Thymus (tissue), 11 donors: Measurements from ENCODE around the gene RERE. TPM values are rescaled to one million over a fixed set of nuclear protein-coding genes. Genes with fewer than 3 reads are reported as not detected.
A peak's percentile ranks its signal among the peaks of the same experiment; 100 is the strongest.

ENCODE experiments used
- DNase-seq, 9 donors: peaks; one replicate each; pipeline ENCODE4 v3.0.0-alpha.2; 2013; ENCODE audit warnings: low spot score in 9 of 9, low read depth in 6 of 9, missing footprints in 1 of 9
- H3K27ac ChIP-seq, 2 donors: one replicate each; pipeline ENCODE4 v1.5.1; 2013; ENCODE audit warnings: control low read depth in 1 of 2, low read depth in 1 of 2, low read length in 1 of 2, mild to moderate bottlenecking in 1 of 2, moderate library complexity in 1 of 2
- H3K27me3 ChIP-seq, 2 donors: one replicate each; pipeline ENCODE4 v1.5.1; 2013; ENCODE audit warnings: low read length in 1 of 2; ENCODE audit not compliant: control insufficient read depth in 2 of 2, insufficient read depth in 1 of 2
- H3K36me3 ChIP-seq, 2 donors: one replicate each; pipeline ENCODE4 v1.5.1; 2013; ENCODE audit warnings: low read length in 1 of 2, mild to moderate bottlenecking in 1 of 2, moderate library complexity in 1 of 2; ENCODE audit not compliant: control insufficient read depth in 2 of 2, insufficient read depth in 2 of 2
- H3K4me1 ChIP-seq, 2 donors: one replicate each; pipeline ENCODE4 v1.5.1; 2013; ENCODE audit warnings: low read length in 2 of 2; ENCODE audit not compliant: control insufficient read depth in 2 of 2, insufficient read depth in 2 of 2
- H3K4me3 ChIP-seq, 2 donors: one replicate each; pipeline ENCODE4 v1.5.1; 2013; ENCODE audit warnings: low read length in 2 of 2, control low read depth in 1 of 2, mild to moderate bottlenecking in 1 of 2
- H3K9me3 ChIP-seq, 2 donors: one replicate each; pipeline ENCODE4 v1.5.1; 2013; ENCODE audit warnings: low read length in 1 of 2, mild to moderate bottlenecking in 1 of 2; ENCODE audit not compliant: control insufficient read depth in 2 of 2, insufficient read depth in 1 of 2
- WGBS: extraction: QIAGEN DNeasy Blood & Tissue Kit; methylation state at CpG from one replicate; pipeline ENCODE4 v1.1.7; 2013; 5-methylcytosine and 5-hydroxymethylcytosine counted together
- polyA plus RNA-seq: library from polyadenylated mRNA; stranded (reverse); fragments of 200-250 nt; gene quantifications from one replicate; pipeline ENCODE4 v1.2.3, GENCODE V29; 2013
- total RNA-seq: library from RNA; stranded (reverse); fragments of 120-200 nt; gene quantifications from one replicate; pipeline ENCODE4 v1.2.4, GENCODE V29; 2013
- donor health status: healthy.

The RERE gene
- total and polyA plus RNA-seq, 2 donors: 22.9 to 37.7 TPM

- Histone ChIP-seq H3K36me3 (peaks cover 2 to 24% of the 10 kb centered on the region in 2 donors), H3K27me3 (no peaks in the 10 kb centered on the region), H3K27ac (peak overlapping the region; percentile 74 to 93), H3K9me3 (no peaks in the 10 kb centered on the region), H3K4me1 (peaks cover 24 to 52% of the 10 kb centered on the region in 2 donors), H3K4me3 (peak overlapping the region; percentile 77 to 90)
- peak in 1 of 9 donors; percentile 67 for DNase-seq
- WGBS: 3% methylated on average over 19 of the region's 19 CpGs
Measured at GRCh38 chr1:8422510-8423268, 394.8 kb downstream of the RERE start.

- peaks cover 6 to 29% of the 10 kb centered on the region in 2 donors for H3K36me3 ChIP-seq
- H3K4me3 ChIP-seq: peak overlapping the region; percentile 77 to 90
- H3K4me1 ChIP-seq: peaks cover 16 to 42% of the 10 kb centered on the region in 2 donors
- no peaks in the 10 kb centered on the region for H3K9me3 ChIP-seq
- WGBS: 72% methylated on average over 6 of the region's 6 CpGs
- H3K27me3 ChIP-seq: no peaks in the 10 kb centered on the region
- DNase-seq: no peak
- no peak overlapping the region for H3K27ac ChIP-seq
Measured at GRCh38 chr1:8421721-8422120, 395.7 kb downstream of the RERE start.

GRCh38 chr1:8420318-8420717 lies 397.1 kb downstream of the RERE start:
- Histone ChIP-seq H3K36me3 (peaks cover 6 to 38% of the 10 kb centered on the region in 2 donors), H3K27me3 (no peaks in the 10 kb centered on the region), H3K4me1 (peaks cover 12 to 34% of the 10 kb centered on the region in 2 donors), H3K9me3 (no peaks in the 10 kb centered on the region), H3K27ac (no peak overlapping the region), H3K4me3 (no peak overlapping the region)
- DNase-seq: no peak

- 93% methylated on average over 3 of the region's 3 CpGs for WGBS
Measured at GRCh38 chr1:8419861-8420260, 397.6 kb downstream of the RERE start.

GRCh38 chr1:8419172-8419571 lies 398.3 kb downstream of the RERE start:
- H3K36me3 ChIP-seq: peaks cover 6 to 39% of the 10 kb centered on the region in 2 donors
- H3K9me3 ChIP-seq: no peaks in the 10 kb centered on the region
- H3K27ac ChIP-seq: no peak overlapping the region
- peaks cover 5 to 22% of the 10 kb centered on the region in 2 donors for H3K4me1 ChIP-seq
- no peaks in the 10 kb centered on the region for H3K27me3 ChIP-seq
- no peak overlapping the region for H3K4me3 ChIP-seq
- 91% methylated on average over 6 of the region's 6 CpGs for WGBS
- DNase-seq: no peak

More at GRCh38 chr1:8419861-8420260, 397.6 kb downstream of the RERE start:
- Histone ChIP-seq H3K27me3 (no peaks in the 10 kb centered on the region), H3K4me1 (peaks cover 8 to 29% of the 10 kb centered on the region in 2 donors), H3K27ac (no peak overlapping the region), H3K9me3 (no peaks in the 10 kb centered on the region), H3K36me3 (peaks cover 6 to 39% of the 10 kb centered on the region in 2 donors), H3K4me3 (no peak overlapping the region)
- no peak for DNase-seq

- whole genome bisulfite sequencing: 97% methylated on average over 4 of the region's 4 CpGs
- H3K9me3 ChIP-seq: no peaks in the 10 kb centered on the region
- H3K27ac ChIP-seq: no peak overlapping the region
- H3K36me3 ChIP-seq: peaks cover 8 to 42% of the 10 kb centered on the region in 2 donors
- peaks cover 3 to 19% of the 10 kb centered on the region in 2 donors for H3K4me1 ChIP-seq
- H3K27me3 ChIP-seq: no peaks in the 10 kb centered on the region
- no peak for DNase-seq
- no peak overlapping the region for H3K4me3 ChIP-seq
Measured at GRCh38 chr1:8418301-8418700, 399.1 kb downstream of the RERE start.

- Histone ChIP-seq H3K27me3 (no peaks in the 10 kb centered on the region), H3K27ac (peak overlapping the region in 1 of 2 donors; percentile 3), H3K36me3 (peaks cover 9 to 45% of the 10 kb centered on the region in 2 donors), H3K4me3 (no peak overlapping the region), H3K4me1 (peaks cover 3 to 13% of the 10 kb centered on the region in 2 donors), H3K9me3 (no peaks in the 10 kb centered on the region)
- 92% methylated on average over 5 of the region's 5 CpGs for WGBS
- DNase-seq: no peak
Measured at GRCh38 chr1:8417625-8418024, 399.8 kb downstream of the RERE start.

DNA sequence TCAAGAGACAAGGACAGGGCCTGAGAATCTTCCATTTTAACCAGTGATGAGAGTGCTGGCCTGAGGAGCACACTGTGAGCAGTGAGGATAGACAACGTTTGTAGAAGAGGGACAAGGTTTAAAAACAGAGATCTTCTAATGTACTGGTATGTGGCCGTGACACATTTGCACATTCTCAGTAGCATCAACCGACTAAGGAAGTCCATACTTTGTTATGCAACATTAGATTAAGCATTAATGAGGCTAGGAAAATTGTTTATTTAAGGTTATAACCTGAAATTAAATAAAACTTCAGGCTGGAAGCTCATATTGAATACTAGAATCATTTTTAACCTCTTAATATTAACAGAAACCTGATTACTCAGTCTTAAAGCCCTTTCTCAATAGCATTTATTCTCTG lies 400.6 kb downstream of the RERE start:
- DNase-seq: no peak
- H3K9me3 ChIP-seq: no peaks in the 10 kb centered on the region
- H3K4me1 ChIP-seq: peaks cover 3 to 12% of the 10 kb centered on the region in 2 donors
- H3K27me3 ChIP-seq: no peaks in the 10 kb centered on the region
- no peak overlapping the region for H3K4me3 ChIP-seq
- no peak overlapping the region for H3K27ac ChIP-seq
- WGBS: 89% methylated on average over 3 of the region's 3 CpGs
- peaks cover 9 to 47% of the 10 kb centered on the region in 2 donors for H3K36me3 ChIP-seq

DNA sequence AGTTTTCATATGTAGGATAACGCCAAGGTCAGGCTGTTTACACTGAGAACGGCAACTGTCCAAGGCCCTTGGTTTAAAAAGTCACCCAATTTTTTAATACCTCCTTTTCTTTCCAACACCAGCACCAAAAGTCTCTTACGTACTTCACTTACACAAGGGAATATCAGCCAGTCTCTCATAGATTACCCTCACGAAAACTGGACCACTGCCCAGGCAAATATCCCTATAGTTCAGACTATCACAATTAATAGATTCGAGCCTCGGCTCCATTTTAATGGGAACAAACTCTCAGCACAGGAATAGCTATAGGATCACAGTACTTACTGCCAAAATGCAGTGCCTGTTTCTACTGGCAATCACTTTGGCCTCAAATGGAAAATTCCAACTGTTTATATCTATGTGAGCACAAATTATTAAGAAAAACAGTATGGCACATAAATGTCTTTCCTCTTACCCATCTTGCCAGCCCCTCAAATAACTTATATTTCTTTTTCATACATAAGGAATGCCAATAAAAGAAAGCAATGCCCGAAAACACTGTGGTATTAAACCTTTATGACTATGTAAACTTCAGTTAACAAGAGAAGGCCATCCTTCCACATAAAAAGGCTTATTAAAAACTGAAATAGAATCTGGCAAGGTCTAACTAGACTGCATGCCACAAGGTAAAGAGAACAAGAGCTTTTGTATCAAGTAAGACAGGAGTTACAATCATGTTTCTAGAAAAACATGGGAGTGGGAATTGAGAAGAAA lies 401.7 kb downstream of the RERE start:
- no peak for DNase-seq
- peaks cover 9 to 46% of the 10 kb centered on the region in 2 donors for H3K36me3 ChIP-seq

More for the DNA sequence above, 401.7 kb downstream of the RERE start:
- Histone ChIP-seq H3K4me1 (peaks cover 3 to 9% of the 10 kb centered on the region in 2 donors), H3K27ac (peak overlapping the region in 1 of 2 donors; percentile 18), H3K9me3 (no peaks in the 10 kb centered on the region), H3K27me3 (no peaks in the 10 kb centered on the region), H3K4me3 (no peak overlapping the region)
- WGBS: 96% methylated on average over 7 of the region's 7 CpGs
